Trophoblast cell (in vitro differentiated cells and primary cell): ENCODE measurements around the gene CPTP.

ENCODE experiments used
- DNase-seq, 2 donors: peaks; one replicate each; pipeline ENCODE4 v3.0.0-alpha.2; 2016
- H2AFZ ChIP-seq: 2 replicates; pipeline ENCODE4 v1.6.1; 2013; ENCODE audit warnings: low read length, moderate library complexity, mild to moderate bottlenecking; ENCODE audit not compliant: insufficient read depth, poor library complexity
- H2AK5ac ChIP-seq: 2 replicates; pipeline ENCODE4 v1.6.1; 2013; ENCODE audit warnings: mild to moderate bottlenecking, low read length
- H2BK120ac ChIP-seq: 2 replicates; pipeline ENCODE4 v1.6.1; 2013; ENCODE audit warnings: low read length, mild to moderate bottlenecking, moderate library complexity; ENCODE audit not compliant: insufficient read depth, poor library complexity
- H2BK12ac ChIP-seq: 2 replicates; pipeline ENCODE4 v1.6.1; 2013; ENCODE audit warnings: mild to moderate bottlenecking, low read length, moderate library complexity
- H2BK5ac ChIP-seq: 2 replicates; pipeline ENCODE4 v1.6.1; 2013; ENCODE audit warnings: low read length, low read depth, moderate library complexity, mild to moderate bottlenecking; ENCODE audit not compliant: poor library complexity
- H3K14ac ChIP-seq: 2 replicates; pipeline ENCODE4 v1.6.1; 2013; ENCODE audit warnings: mild to moderate bottlenecking, low read length
- H3K18ac ChIP-seq: 2 replicates; pipeline ENCODE4 v1.6.1; 2013; ENCODE audit warnings: mild to moderate bottlenecking, low read length
- H3K23ac ChIP-seq: 2 replicates; pipeline ENCODE4 v1.6.1; 2013; ENCODE audit warnings: low read length
- H3K27ac ChIP-seq: 2 replicates; pipeline ENCODE4 v1.5.1; 2013; ENCODE audit warnings: low read depth, mild to moderate bottlenecking, inconsistent platforms, low read length, moderate library complexity
- H3K27me3 ChIP-seq: 2 replicates; pipeline ENCODE4 v1.6.1; 2013; ENCODE audit warnings: inconsistent platforms, mild to moderate bottlenecking, low read length, moderate library complexity; ENCODE audit not compliant: insufficient read depth
- H3K36me3 ChIP-seq, 2 experiments: 1 replicate in 1 of 2; 2 replicates in 1 of 2; pipeline ENCODE4 v1.6.1; 2013; ENCODE audit warnings: low read length in 2 of 2, mild to moderate bottlenecking in 2 of 2, moderate library complexity in 1 of 2; ENCODE audit not compliant: insufficient read depth in 2 of 2, control insufficient read depth in 1 of 2
- H3K4ac ChIP-seq: 2 replicates; pipeline ENCODE4 v1.6.1; 2013; ENCODE audit warnings: low read depth, mild to moderate bottlenecking, low read length, moderate library complexity
- H3K4me1 ChIP-seq, 2 experiments: 1 replicate in 1 of 2; 2 replicates in 1 of 2; pipeline ENCODE4 v1.6.1; 2013; ENCODE audit warnings: low read length in 2 of 2, mild to moderate bottlenecking in 2 of 2, moderate library complexity in 1 of 2; ENCODE audit not compliant: insufficient read depth in 2 of 2, control insufficient read depth in 1 of 2
- H3K4me2 ChIP-seq: 2 replicates; pipeline ENCODE4 v1.6.1; 2013; ENCODE audit warnings: inconsistent platforms, mild to moderate bottlenecking, low read length, moderate library complexity
- H3K4me3 ChIP-seq: 2 replicates; pipeline ENCODE4 v1.5.1; 2013; ENCODE audit warnings: mild to moderate bottlenecking, low read depth, low read length, inconsistent platforms
- H3K79me1 ChIP-seq: one replicate; pipeline ENCODE4 v1.6.1; 2013; ENCODE audit warnings: low read length
- H3K79me2 ChIP-seq: 2 replicates; pipeline ENCODE4 v1.6.1; 2013; ENCODE audit warnings: low read length, mild to moderate bottlenecking; ENCODE audit not compliant: control insufficient read depth, insufficient read depth, poor library complexity
- H3K9ac ChIP-seq: 2 replicates; pipeline ENCODE4 v1.6.1; 2013; ENCODE audit warnings: mild to moderate bottlenecking, low read length
- H3K9me3 ChIP-seq: 2 replicates; pipeline ENCODE4 v1.6.1; 2013; ENCODE audit warnings: low read depth, mild to moderate bottlenecking, control low read depth, inconsistent platforms, low read length; ENCODE audit not compliant: insufficient read depth
- H4K12ac ChIP-seq: 2 replicates; pipeline ENCODE4 v1.6.1; 2013; ENCODE audit warnings: low read depth, mild to moderate bottlenecking, low read length, moderate library complexity
- H4K8ac ChIP-seq: 2 replicates; pipeline ENCODE4 v1.6.1; 2013; ENCODE audit warnings: low read depth, mild to moderate bottlenecking, low read length, moderate library complexity
- H4K91ac ChIP-seq: one replicate; pipeline ENCODE4 v1.6.1; 2013; ENCODE audit warnings: low read depth, mild to moderate bottlenecking, low read length, moderate library complexity
- WGBS: extraction: QIAGEN DNeasy Blood & Tissue Kit; methylation state at CpG from one replicate; pipeline ENCODE4 v1.1.7; 2013; ENCODE audit warnings: missing lambda C conversion rate; ENCODE audit not compliant: insufficient read length, insufficient coverage; ENCODE audit errors: extremely low coverage; 5-methylcytosine and 5-hydroxymethylcytosine counted together

CPTP gene

GRCh38 chr1:1329304-1330210, 5.0 kb downstream of the CPTP start:
- WGBS: no CpG with 5 or more reads among the region's 58 CpGs
- H2BK12ac ChIP-seq: no peak overlapping the region

GRCh38 chr1:1330366-1331067, 5.9 kb downstream of the CPTP start:
- Histone ChIP-seq H2BK12ac (no peak overlapping the region), H2AFZ (no peak overlapping the region), H3K27me3 (no peaks in the 10 kb centered on the region), H2BK5ac (no peak overlapping the region), H3K23ac (no peak overlapping the region), H3K4me1 (peaks cover 3 to 5% of the 10 kb centered on the region in 2 experiments), H4K91ac (no peak overlapping the region), H3K18ac (no peak overlapping the region), H2AK5ac (no peak overlapping the region), H3K14ac (no peak overlapping the region), H3K4me2 (no peak overlapping the region), H3K79me1 (no peaks in the 10 kb centered on the region), H3K9ac (no peak overlapping the region), H3K9me3 (peaks cover 12% of the 10 kb centered on the region), H3K4ac (no peak overlapping the region), H3K36me3 (peaks cover 22 to 25% of the 10 kb centered on the region in 2 experiments), H2BK120ac (no peak overlapping the region), H3K79me2 (peaks cover 1% of the 10 kb centered on the region), H3K27ac (no peak overlapping the region), H4K8ac (no peak overlapping the region), H4K12ac (no peak overlapping the region), H3K4me3 (no peak overlapping the region)
- no peak for DNase-seq
- no CpG with 5 or more reads among the region's 15 CpGs for WGBS

More at GRCh38 chr1:1329304-1330210, 5.0 kb downstream of the CPTP start:
- no peak for DNase-seq
- no peak overlapping the region for H2AFZ ChIP-seq
- H3K9me3 ChIP-seq: peaks cover 16% of the 10 kb centered on the region
- no peak overlapping the region for H3K4ac ChIP-seq
- peak overlapping the region; percentile 50 for H3K23ac ChIP-seq
- no peak overlapping the region for H3K18ac ChIP-seq
- H3K4me2 ChIP-seq: no peak overlapping the region
- H3K36me3 ChIP-seq: peaks cover 18 to 19% of the 10 kb centered on the region in 2 experiments
- H3K27me3 ChIP-seq: no peaks in the 10 kb centered on the region
- H4K91ac ChIP-seq: no peak overlapping the region
- H3K4me3 ChIP-seq: peak overlapping the region; percentile 34
- H3K4me1 ChIP-seq: peaks cover 9 to 10% of the 10 kb centered on the region in 2 experiments
- no peak overlapping the region for H4K12ac ChIP-seq
- no peak overlapping the region for H3K27ac ChIP-seq
- no peak overlapping the region for H2BK5ac ChIP-seq
- peaks cover 9% of the 10 kb centered on the region for H3K79me2 ChIP-seq
- H2BK120ac ChIP-seq: no peak overlapping the region
- no peak overlapping the region for H2AK5ac ChIP-seq
- no peak overlapping the region for H3K9ac ChIP-seq
- peaks cover 6% of the 10 kb centered on the region for H3K79me1 ChIP-seq
- no peak overlapping the region for H3K14ac ChIP-seq
- no peak overlapping the region for H4K8ac ChIP-seq

GRCh38 chr1:1331068-1331965, 6.7 kb downstream of the CPTP start, which contains the start of gene TAS1R3:
Gene TAS1R3 (plus strand): TSS chr1:1331280. CDS start chr1:1331346, 66 bp downstream.
- Histone ChIP-seq H4K91ac (no peak within 1 kb of the TSS), H2AK5ac (no peak within 1 kb of the TSS), H3K9ac (no peak within 1 kb of the TSS), H3K4me3 (no peak within 1 kb of the TSS), H3K79me1 (no peaks in the 10 kb centered on the region), H3K14ac (no peak within 1 kb of the TSS), H2BK12ac (no peak within 1 kb of the TSS), H2AFZ (no peak within 1 kb of the TSS), H3K4me2 (no peak within 1 kb of the TSS), H3K27ac (no peak within 1 kb of the TSS), H3K27me3 (no peaks in the 10 kb centered on the region), H2BK120ac (no peak within 1 kb of the TSS), H3K36me3 (peaks cover 28 to 31% of the 10 kb centered on the region in 2 experiments), H2BK5ac (no peak within 1 kb of the TSS), H4K8ac (no peak within 1 kb of the TSS), H3K23ac (no peak within 1 kb of the TSS), H4K12ac (no peak within 1 kb of the TSS), H3K4ac (no peak within 1 kb of the TSS), H3K9me3 (peaks cover 12% of the 10 kb centered on the region), H3K4me1 (no peaks in the 10 kb centered on the region), H3K18ac (no peak within 1 kb of the TSS), H3K79me2 (no peaks in the 10 kb centered on the region)
- no peak for DNase-seq
- WGBS: no CpG with 5 or more reads among the region's 41 CpGs
